ENCODE measurements around the gene IL4R. TPM values are rescaled to one million over a fixed set of nuclear protein-coding genes. Genes with fewer than 3 reads are reported as not detected.
"Not testable (repeated sequence)": the region's sequence is repeated elsewhere in the genome, so short reads cannot be mapped to it uniquely, and the experiment has no call there.

IL4R gene
- total RNA-seq, 6 experiments from 2014 or later: 20.0 to 27.0 (median 23.2) TPM

DNA sequence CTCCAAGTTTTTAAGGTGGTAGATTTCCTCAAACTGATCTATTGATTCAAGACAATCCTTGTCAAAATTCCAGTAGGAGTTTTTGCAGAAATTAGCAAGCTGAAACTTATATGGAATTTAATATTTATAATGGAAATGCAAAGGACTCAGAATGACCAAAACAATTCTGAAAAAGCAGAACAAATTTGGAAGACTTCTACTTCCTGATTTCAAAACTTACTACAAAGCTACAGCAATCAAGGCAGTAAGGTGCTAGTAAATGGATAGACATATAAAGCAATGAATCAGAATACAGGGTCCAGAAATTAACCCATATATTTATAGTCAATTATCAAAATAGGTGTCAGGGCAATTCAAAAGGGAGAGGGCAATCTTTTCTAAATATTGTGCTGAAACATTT lies 76.4 kb downstream of the IL4R start:
- Mint-ChIP-seq H3K4me3 (no peak overlapping the region), H3K9me3 (peaks cover 24% of the 10 kb centered on the region), H3K4me1 (ENCODE audit: low read depth) (peaks cover 27% of the 10 kb centered on the region), H3K27ac (no peak overlapping the region), H3K27me3 (ENCODE audit: insufficient read depth) (peaks cover 7% of the 10 kb centered on the region; the same call in 1 of the 2 replicates), H3K36me3 (ENCODE audit: low read depth) (peaks cover 12% of the 10 kb centered on the region)
- TF ChIP-seq, protein P1, sequence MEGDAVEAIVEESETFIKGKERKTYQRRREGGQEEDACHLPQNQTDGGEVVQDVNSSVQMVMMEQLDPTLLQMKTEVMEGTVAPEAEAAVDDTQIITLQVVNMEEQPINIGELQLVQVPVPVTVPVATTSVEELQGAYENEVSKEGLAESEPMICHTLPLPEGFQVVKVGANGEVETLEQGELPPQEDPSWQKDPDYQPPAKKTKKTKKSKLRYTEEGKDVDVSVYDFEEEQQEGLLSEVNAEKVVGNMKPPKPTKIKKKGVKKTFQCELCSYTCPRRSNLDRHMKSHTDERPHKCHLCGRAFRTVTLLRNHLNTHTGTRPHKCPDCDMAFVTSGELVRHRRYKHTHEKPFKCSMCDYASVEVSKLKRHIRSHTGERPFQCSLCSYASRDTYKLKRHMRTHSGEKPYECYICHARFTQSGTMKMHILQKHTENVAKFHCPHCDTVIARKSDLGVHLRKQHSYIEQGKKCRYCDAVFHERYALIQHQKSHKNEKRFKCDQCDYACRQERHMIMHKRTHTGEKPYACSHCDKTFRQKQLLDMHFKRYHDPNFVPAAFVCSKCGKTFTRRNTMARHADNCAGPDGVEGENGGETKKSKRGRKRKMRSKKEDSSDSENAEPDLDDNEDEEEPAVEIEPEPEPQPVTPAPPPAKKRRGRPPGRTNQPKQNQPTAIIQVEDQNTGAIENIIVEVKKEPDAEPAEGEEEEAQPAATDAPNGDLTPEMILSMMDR (IDR thresholded peaks at IDR 0.05): no peak
- DNase-seq: no peak

DNA sequence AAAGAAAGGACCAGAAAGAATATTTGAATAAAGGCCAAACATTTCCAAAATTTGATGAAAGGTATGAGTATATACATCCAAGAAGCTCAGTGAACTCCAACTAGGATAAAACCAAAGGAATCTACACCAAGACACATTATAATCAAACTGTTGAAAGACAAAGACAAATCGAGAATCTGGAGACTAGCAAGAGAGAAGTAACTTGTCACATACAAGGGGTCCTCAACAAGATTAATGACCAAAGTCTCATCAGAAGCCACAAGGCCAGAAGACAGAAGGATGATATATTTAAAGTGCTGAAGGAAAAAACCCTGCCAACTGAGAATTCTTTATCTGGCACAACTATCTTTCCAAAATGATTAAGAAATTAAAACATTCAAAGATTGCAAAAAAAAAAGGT lies 78.9 kb downstream of the IL4R start:
- peaks cover 8% of the 10 kb centered on the region for H3K36me3 Mint-ChIP-seq (ENCODE audit: low read depth)
- no peak overlapping the region for H3K27ac Mint-ChIP-seq
- H3K4me3 Mint-ChIP-seq: no peak overlapping the region
- peaks cover 29% of the 10 kb centered on the region for H3K9me3 Mint-ChIP-seq
- peaks cover 7% of the 10 kb centered on the region for H3K27me3 Mint-ChIP-seq (ENCODE audit: insufficient read depth)
- peaks cover 18% of the 10 kb centered on the region; the same call in 1 of the 2 replicates for H3K4me1 Mint-ChIP-seq (ENCODE audit: low read depth)
- DNase-seq: no peak
- TF ChIP-seq, protein P1 (IDR thresholded peaks at IDR 0.05): no peak

DNA sequence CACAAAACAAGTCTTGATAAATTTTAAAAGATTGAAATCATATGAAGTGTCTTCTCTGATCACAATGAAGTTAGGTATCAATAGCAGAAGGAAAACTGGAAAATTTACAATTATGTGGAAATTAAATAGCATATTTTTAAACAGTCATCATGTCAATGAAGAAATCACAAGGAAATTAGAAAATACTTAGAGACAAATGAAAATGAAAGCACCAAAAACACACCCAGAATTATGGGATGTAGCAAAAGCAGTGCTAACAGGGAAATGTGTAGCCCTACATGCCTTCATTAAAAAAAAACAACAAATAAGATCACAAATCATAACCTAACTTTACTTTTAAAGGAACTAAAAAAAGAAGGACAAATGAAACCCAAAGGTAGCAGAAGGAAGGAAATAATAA lies 80.7 kb downstream of the IL4R start:
- H3K9me3 Mint-ChIP-seq: peaks cover 29% of the 10 kb centered on the region
- H3K27me3 Mint-ChIP-seq (ENCODE audit: insufficient read depth): peaks cover 3% of the 10 kb centered on the region
- peaks cover 3% of the 10 kb centered on the region; the same call in 1 of the 2 replicates for H3K4me1 Mint-ChIP-seq (ENCODE audit: low read depth)
- TF ChIP-seq, protein P1 (IDR thresholded peaks at IDR 0.05): no peak
- H3K27ac Mint-ChIP-seq: no peak overlapping the region
- peaks cover 8% of the 10 kb centered on the region for H3K36me3 Mint-ChIP-seq (ENCODE audit: low read depth)
- no peak overlapping the region for H3K4me3 Mint-ChIP-seq
- DNase-seq: no peak

DNA sequence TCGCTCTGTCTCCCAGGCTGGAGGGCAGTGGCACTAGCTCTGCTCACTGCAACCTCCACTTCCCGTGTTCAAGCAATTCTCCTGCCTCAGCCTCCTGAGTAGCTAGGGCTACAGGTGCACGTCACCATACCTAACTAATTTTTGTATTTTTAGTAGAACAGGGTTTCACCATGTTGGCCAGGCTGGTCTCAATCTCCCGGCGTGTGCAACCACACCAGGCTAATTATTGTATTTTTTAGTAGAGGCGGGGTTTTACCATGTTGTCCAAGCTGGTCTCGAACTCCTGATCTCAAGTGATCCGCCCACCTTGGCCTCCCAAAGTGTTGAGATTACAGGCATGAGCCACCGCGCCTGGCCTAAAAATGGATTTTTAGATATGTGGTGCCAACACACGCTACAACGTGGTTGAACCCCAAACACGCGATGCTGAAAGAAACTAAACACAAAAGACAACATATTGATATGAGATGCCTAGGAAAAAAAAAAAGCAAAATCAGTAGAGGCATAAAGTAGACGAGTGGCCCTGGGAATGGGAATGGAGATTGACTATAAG lies 84.6 kb downstream of the IL4R start:
- not testable (repeated sequence) for H3K4me3 Mint-ChIP-seq; H3K27me3 Mint-ChIP-seq (ENCODE audit: insufficient read depth); H3K36me3 Mint-ChIP-seq (ENCODE audit: low read depth); H3K27ac Mint-ChIP-seq; DNase-seq
- peaks cover 22% of the 10 kb centered on the region for H3K9me3 Mint-ChIP-seq
- H3K4me1 Mint-ChIP-seq (ENCODE audit: low read depth): peaks cover 31% of the 10 kb centered on the region

DNA sequence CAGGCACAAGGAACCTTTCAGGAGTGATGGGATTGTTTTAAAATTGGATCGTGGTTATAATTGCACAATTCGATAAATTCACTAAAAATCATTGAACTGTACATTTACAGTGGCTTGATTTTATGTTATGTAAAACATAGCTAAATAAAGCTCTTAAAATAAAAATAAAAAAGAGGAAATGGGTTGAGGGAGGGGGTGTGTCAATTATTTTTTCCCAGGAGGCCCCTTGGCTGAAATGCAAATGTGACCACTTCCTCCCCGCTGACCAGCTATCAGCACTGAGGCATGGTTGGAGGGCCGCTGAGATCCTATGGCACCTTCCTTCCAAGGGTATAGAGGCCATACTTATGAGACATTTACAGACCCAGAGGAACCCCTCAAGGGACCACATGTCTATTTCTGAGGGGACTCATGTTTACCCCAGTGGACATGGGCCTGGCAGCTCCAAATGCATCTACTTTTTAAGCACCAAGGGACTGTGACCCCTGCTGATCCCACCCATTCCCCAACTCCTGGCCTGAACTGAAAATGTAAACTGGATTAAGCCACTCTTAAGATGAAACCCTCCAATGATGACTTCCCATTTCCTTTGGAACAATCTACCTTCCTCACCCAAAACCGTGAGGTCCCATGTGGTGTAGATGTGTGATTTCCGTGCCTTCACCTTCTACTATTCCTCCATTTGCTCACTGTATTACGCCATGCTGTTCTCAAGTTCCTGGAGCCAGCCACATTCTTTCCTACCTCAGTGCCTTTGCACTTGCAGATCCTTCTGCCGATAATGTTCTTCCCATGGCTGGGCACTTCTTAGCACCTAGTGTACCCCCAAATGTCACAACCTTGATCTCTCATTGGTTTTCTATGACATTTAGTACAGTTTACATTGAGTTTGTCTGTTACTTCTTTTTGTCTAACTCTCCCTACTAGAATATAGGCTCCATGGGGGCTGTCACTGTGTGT lies 85.4 kb downstream of the IL4R start:
- DNase-seq: no peak
- Mint-ChIP-seq H3K27ac (no peak overlapping the region), H3K9me3 (peaks cover 20% of the 10 kb centered on the region), H3K36me3 (ENCODE audit: low read depth) (peaks cover 8% of the 10 kb centered on the region), H3K4me3 (no peak overlapping the region), H3K27me3 (ENCODE audit: insufficient read depth) (peaks cover 2% of the 10 kb centered on the region), H3K4me1 (ENCODE audit: low read depth) (peaks cover 31% of the 10 kb centered on the region)
- TF ChIP-seq, protein P1 (IDR thresholded peaks at IDR 0.05): no peak

DNA sequence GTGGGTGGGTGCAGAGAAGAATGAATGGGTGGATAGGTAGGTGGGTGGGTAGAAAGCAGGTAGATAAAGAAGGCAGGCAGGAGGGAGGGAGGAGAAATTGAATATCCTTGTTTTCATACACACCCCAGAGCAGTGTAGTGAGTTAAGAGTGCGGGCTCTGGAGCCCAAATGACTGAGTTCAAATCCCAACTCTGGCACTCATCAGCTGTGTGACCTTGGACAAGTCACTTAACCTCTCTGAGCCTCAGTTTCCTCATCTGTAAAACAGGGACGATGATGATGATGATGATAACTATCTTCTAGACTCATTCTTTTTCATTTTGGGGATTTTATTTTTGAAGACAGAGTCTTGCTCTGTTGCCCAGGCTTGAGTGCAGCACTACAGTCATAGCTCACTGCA lies 86.2 kb downstream of the IL4R start:
- Mint-ChIP-seq H3K27me3 (ENCODE audit: insufficient read depth) (peaks cover 2% of the 10 kb centered on the region), H3K4me3 (no peak overlapping the region)
- DNase-seq: no peak

More for the DNA sequence above, 86.2 kb downstream of the IL4R start:
- H3K9me3 Mint-ChIP-seq: peaks cover 12% of the 10 kb centered on the region
- H3K4me1 Mint-ChIP-seq (ENCODE audit: low read depth): peaks cover 31% of the 10 kb centered on the region
- TF ChIP-seq, protein P1 (IDR thresholded peaks at IDR 0.05): no peak
- H3K36me3 Mint-ChIP-seq (ENCODE audit: low read depth): peaks cover 3% of the 10 kb centered on the region; the same call in 1 of the 2 replicates
- no peak overlapping the region for H3K27ac Mint-ChIP-seq

Measured in HFFc6 (cell line).